Neural cell (in vitro differentiated cells): ENCODE measurements around the gene SMAD5. TPM values are rescaled to one million over a fixed set of nuclear protein-coding genes. Genes with fewer than 3 reads are reported as not detected.

Experiments used
- H2AFZ ChIP-seq: fragments of 200-600, 300-800 bp; sonication (generic), shearing (Covaris generic); 2 replicates; pipeline ENCODE4 v1.6.0; 2014; ENCODE audit warnings: low read depth, mild to moderate bottlenecking, antibody characterized with exemption, low read length, moderate library complexity
- H3F3A ChIP-seq: fragments of 200-600 bp; shearing (Covaris generic); 2 replicates; pipeline ENCODE4 v1.6.1; 2016; ENCODE audit warnings: mild to moderate bottlenecking, moderate library complexity, mixed read lengths, antibody characterized with exemption, low read length; ENCODE audit not compliant: insufficient read depth, poor library complexity, severe bottlenecking
- H3K27ac ChIP-seq: fragments of 200-600, 300-800 bp; sonication (generic), shearing (Covaris generic); 2 replicates; pipeline ENCODE4 v1.5.1; 2014; ENCODE audit warnings: mild to moderate bottlenecking, low read length, moderate library complexity
- H3K27me3 ChIP-seq: fragments of 300-800, 200-600 bp; sonication (generic), shearing (Covaris generic); 2 replicates; pipeline ENCODE4 v1.6.0; 2014; ENCODE audit warnings: mild to moderate bottlenecking, low read depth, low read length, moderate library complexity; ENCODE audit not compliant: insufficient read depth
- H3K36me3 ChIP-seq: fragments of 300-800, 200-600 bp; sonication (generic), shearing (Covaris generic); 2 replicates; pipeline ENCODE4 v1.5.1; 2014; ENCODE audit warnings: mild to moderate bottlenecking, antibody characterized with exemption, low read length, moderate library complexity; ENCODE audit not compliant: insufficient read depth
- H3K4me2 ChIP-seq: fragments of 300-800, 200-600 bp; sonication (generic), shearing (Covaris generic); 2 replicates; pipeline ENCODE4 v1.6.0; 2014; ENCODE audit warnings: mild to moderate bottlenecking, low read length
- H3K4me3 ChIP-seq: fragments of 300-800, 200-600 bp; sonication (generic), shearing (Covaris generic); 2 replicates; pipeline ENCODE4 v1.5.1; 2014; ENCODE audit warnings: mild to moderate bottlenecking, low read length, moderate library complexity
- H3K79me2 ChIP-seq: fragments of 200-600 bp; shearing (Covaris generic); replicated peaks from 2 replicates; pipeline ENCODE4 v1.6.0; 2014; ENCODE audit warnings: mild to moderate bottlenecking, low read length, moderate library complexity; ENCODE audit not compliant: insufficient read depth
- H3K9ac ChIP-seq: fragments of 300-800, 200-600 bp; sonication (generic), shearing (Covaris generic); 2 replicates; pipeline ENCODE4 v1.6.1; 2016; ENCODE audit warnings: mild to moderate bottlenecking, low read length, mixed read lengths
- H3K9me2 ChIP-seq: fragments of 200-600 bp; shearing (Covaris generic); 2 replicates; pipeline ENCODE4 v1.6.1; 2016; ENCODE audit warnings: mild to moderate bottlenecking, low read length, mixed read lengths; ENCODE audit not compliant: insufficient read depth
- H3K9me3 ChIP-seq: fragments of 200-600, 300-800 bp; sonication (generic), shearing (Covaris generic); 2 replicates; pipeline ENCODE4 v1.6.1; 2016; ENCODE audit warnings: mild to moderate bottlenecking, mixed run types, low read length, moderate library complexity, mixed read lengths
- H4K20me1 ChIP-seq: fragments of 200-600 bp; shearing (Covaris generic); 2 replicates; pipeline ENCODE4 v1.6.1; 2016; ENCODE audit warnings: mild to moderate bottlenecking, mixed run types; ENCODE audit not compliant: insufficient read depth
- CTCF ChIP-seq: fragments of 450-650 bp; IDR thresholded peaks from 2 replicates; pipeline ENCODE4 v1.5.1; 2014; ENCODE audit warnings: antibody characterized with exemption, mild to moderate bottlenecking, moderate library complexity; ENCODE audit not compliant: poor library complexity, severe bottlenecking
- EP300 ChIP-seq: fragments of 450-650 bp; conservative IDR thresholded peaks from 2 replicates; pipeline ENCODE4 v1.6.1; 2014; ENCODE audit warnings: antibody characterized with exemption, mild to moderate bottlenecking, moderate library complexity; ENCODE audit not compliant: poor library complexity, severe bottlenecking
- EZH2 ChIP-seq: fragments of 200-600, 300-800 bp; shearing (Covaris generic), sonication (generic); IDR thresholded peaks from 2 replicates; pipeline ENCODE4 v1.6.1; 2014; ENCODE audit warnings: antibody characterized with exemption, low read length, borderline replicate concordance, mild to moderate bottlenecking; ENCODE audit not compliant: insufficient read depth, poor library complexity, severe bottlenecking
- MXI1 ChIP-seq: fragments of 450-650 bp; conservative IDR thresholded peaks from 2 replicates; pipeline ENCODE4 v1.6.1; 2014; ENCODE audit warnings: antibody characterized with exemption, mild to moderate bottlenecking; ENCODE audit not compliant: poor library complexity, severe bottlenecking
- POLR2AphosphoS5 ChIP-seq: IDR thresholded peaks from 2 replicates; pipeline ENCODE4 v1.6.1; 2012
- RAD21 ChIP-seq: fragments of 450-650 bp; conservative IDR thresholded peaks from 2 replicates; pipeline ENCODE4 v1.6.1; 2014; ENCODE audit warnings: antibody characterized with exemption, mild to moderate bottlenecking, moderate library complexity
- REST ChIP-seq: IDR thresholded peaks from 2 replicates; pipeline ENCODE4 v1.6.1; 2012; ENCODE audit warnings: borderline replicate concordance
- SMC3 ChIP-seq: fragments of 450-650 bp; conservative IDR thresholded peaks from 2 replicates; pipeline ENCODE4 v1.6.1; 2014; ENCODE audit warnings: antibody characterized with exemption, mild to moderate bottlenecking, moderate library complexity; ENCODE audit not compliant: poor library complexity
- TAF1 ChIP-seq: IDR thresholded peaks from 2 replicates; pipeline ENCODE4 v1.6.1; 2012; ENCODE audit warnings: low read depth
- polyA plus RNA-seq: library from polyadenylated mRNA; depleted of rRNA; stranded (reverse); fragments of >200 nt; gene quantifications from 2 replicates; pipeline ENCODE4 v1.2.3, GENCODE V29; 2014

SMAD5 gene
- polyA plus RNA-seq, 1 donor from 2014 or later: 26.3 TPM

- no peaks in the 10 kb centered on the region for H3K27me3 ChIP-seq
- no peak overlapping the region for H3K9ac ChIP-seq
- no peak overlapping the region for H3K27ac ChIP-seq
- no peak overlapping the region for H3K4me2 ChIP-seq
- H3F3A ChIP-seq: no peaks in the 10 kb centered on the region
- H3K9me2 ChIP-seq: no peaks in the 10 kb centered on the region
- no peaks in the 10 kb centered on the region for H3K9me3 ChIP-seq
- H3K79me2 ChIP-seq: peaks cover 48% of the 10 kb centered on the region
- TF ChIP-seq REST: no peak
- TF ChIP-seq CTCF: no peak
- TF ChIP-seq TAF1: no peak
- no peak for TF ChIP-seq RAD21
- TF ChIP-seq MXI1: no peak
- TF ChIP-seq SMC3: no peak
- TF ChIP-seq EP300: no peak
- H4K20me1 ChIP-seq: no peaks in the 10 kb centered on the region
- H3K36me3 ChIP-seq: peaks cover 9% of the 10 kb centered on the region
- no peak overlapping the region for H3K4me3 ChIP-seq
- no peak overlapping the region for H2AFZ ChIP-seq
These were observed 21.1 kb downstream of the SMAD5 start for GRCh38 chr5:136153581-136154236.

GRCh38 chr5:136155078-136155477 is 22.4 kb downstream of the SMAD5 start:
- TF ChIP-seq MXI1 (no peak), TAF1 (no peak), SMC3 (no peak), POLR2AphosphoS5 (no peak)
- no peak overlapping the region for H3K4me3 ChIP-seq
- H3K36me3 ChIP-seq: peaks cover 9% of the 10 kb centered on the region
- no peaks in the 10 kb centered on the region for H3F3A ChIP-seq
- H3K9me2 ChIP-seq: no peaks in the 10 kb centered on the region
- no peaks in the 10 kb centered on the region for H3K9me3 ChIP-seq
- H2AFZ ChIP-seq: no peak overlapping the region
- H3K9ac ChIP-seq: no peak overlapping the region
- no peaks in the 10 kb centered on the region for H4K20me1 ChIP-seq
- no peaks in the 10 kb centered on the region for H3K27me3 ChIP-seq
- no peak overlapping the region for H3K4me2 ChIP-seq
- H3K79me2 ChIP-seq: peaks cover 47% of the 10 kb centered on the region
- no peak overlapping the region for H3K27ac ChIP-seq

- Histone ChIP-seq H3K9me3 (no peaks in the 10 kb centered on the region), H3K9ac (no peak overlapping the region), H3F3A (no peaks in the 10 kb centered on the region), H3K4me2 (no peak overlapping the region), H3K36me3 (peaks cover 9% of the 10 kb centered on the region), H3K27ac (no peak overlapping the region), H3K4me3 (no peak overlapping the region), H4K20me1 (no peaks in the 10 kb centered on the region), H2AFZ (no peak overlapping the region), H3K79me2 (peaks cover 40% of the 10 kb centered on the region), H3K27me3 (no peaks in the 10 kb centered on the region), H3K9me2 (no peaks in the 10 kb centered on the region)
- TF ChIP-seq TAF1: no peak
- TF ChIP-seq CTCF: no peak
- no peak for TF ChIP-seq EZH2
- no peak for TF ChIP-seq SMC3
These were observed 23.1 kb downstream of the SMAD5 start for GRCh38 chr5:136155761-136156160.
